Fibroblast of lung (primary cell): ENCODE data around the gene UBE2L6.

ENCODE experiments used
- EZH2 ChIP-seq: IDR thresholded peaks from 2 replicates; pipeline ENCODE4 v1.5.1; 2012; ENCODE audit warnings: low read length, control low read depth, mild to moderate bottlenecking; ENCODE audit errors: missing control alignments
- TF ChIP-seq, protein P1 (sequence below), 2 donors: IDR thresholded peaks in 1 of 2; conservative IDR thresholded peaks in 1 of 2; 1 replicate in 1 of 2; 2 replicates in 1 of 2; pipeline ENCODE4 v1.5.1; 2011 to 2012; ENCODE audit warnings: low read length in 2 of 2, control low read depth in 1 of 2, inconsistent platforms in 1 of 2, low read depth in 1 of 2, mild to moderate bottlenecking in 1 of 2

DNA sequence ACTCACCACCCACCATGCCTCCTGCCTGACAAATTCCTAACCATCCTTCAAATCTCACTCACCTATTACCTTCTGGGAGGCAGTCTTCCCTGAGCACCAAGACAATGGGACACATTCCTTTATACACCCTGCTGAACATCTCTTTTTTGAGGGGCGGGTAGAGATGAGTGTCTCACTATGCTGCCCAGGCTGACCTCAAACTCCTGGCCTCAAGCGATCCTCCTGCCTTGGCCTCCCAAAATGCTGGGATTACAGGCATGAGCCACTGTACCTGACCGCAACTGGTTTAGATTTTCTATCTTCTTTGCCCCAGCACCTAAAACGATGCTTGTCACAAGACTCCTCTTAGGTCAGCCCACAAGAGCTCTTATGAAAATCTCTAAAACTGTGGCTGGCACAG, 44.1 kb downstream of the UBE2L6 start:
- TF ChIP-seq, protein P1, sequence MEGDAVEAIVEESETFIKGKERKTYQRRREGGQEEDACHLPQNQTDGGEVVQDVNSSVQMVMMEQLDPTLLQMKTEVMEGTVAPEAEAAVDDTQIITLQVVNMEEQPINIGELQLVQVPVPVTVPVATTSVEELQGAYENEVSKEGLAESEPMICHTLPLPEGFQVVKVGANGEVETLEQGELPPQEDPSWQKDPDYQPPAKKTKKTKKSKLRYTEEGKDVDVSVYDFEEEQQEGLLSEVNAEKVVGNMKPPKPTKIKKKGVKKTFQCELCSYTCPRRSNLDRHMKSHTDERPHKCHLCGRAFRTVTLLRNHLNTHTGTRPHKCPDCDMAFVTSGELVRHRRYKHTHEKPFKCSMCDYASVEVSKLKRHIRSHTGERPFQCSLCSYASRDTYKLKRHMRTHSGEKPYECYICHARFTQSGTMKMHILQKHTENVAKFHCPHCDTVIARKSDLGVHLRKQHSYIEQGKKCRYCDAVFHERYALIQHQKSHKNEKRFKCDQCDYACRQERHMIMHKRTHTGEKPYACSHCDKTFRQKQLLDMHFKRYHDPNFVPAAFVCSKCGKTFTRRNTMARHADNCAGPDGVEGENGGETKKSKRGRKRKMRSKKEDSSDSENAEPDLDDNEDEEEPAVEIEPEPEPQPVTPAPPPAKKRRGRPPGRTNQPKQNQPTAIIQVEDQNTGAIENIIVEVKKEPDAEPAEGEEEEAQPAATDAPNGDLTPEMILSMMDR (conservative IDR thresholded peaks at IDR 0.05 in 1 of 2, IDR thresholded peaks at IDR 0.05 in 1 of 2; ENCODE audit: low read depth in 1 of 2, low read length in 2 of 2), result no peak
- no peak for TF ChIP-seq EZH2
